GM18861 (cell line): ENCODE data around the gene NFILZ.

ENCODE experiments used
- ATAC-seq: cut with Tn5 transposase; IDR thresholded peaks from one replicate; pipeline ENCODE4 v1.9.1; 2021; ENCODE audit not compliant: unreplicated experiment

NFILZ gene

GRCh38 chr19:8629996-8630683 is at the start of gene NFILZ:
TSS of gene NFILZ (plus strand) at chr19:8630633. CDS start at chr19:8676766, 46,133 bp downstream.
- no peak for ATAC-seq

- ATAC-seq, result no peak
Observed at GRCh38 chr19:8580710-8581281, 49.6 kb upstream of the NFILZ start.

GRCh38 chr19:8584965-8585893 is 45.2 kb upstream of the NFILZ start:
- no peak for ATAC-seq

GRCh38 chr19:8585894-8586750 is 44.3 kb upstream of the NFILZ start:
- no peak for ATAC-seq

GRCh38 chr19:8589177-8589714 is 41.2 kb upstream of the NFILZ start:
- ATAC-seq, result no peak

DNA sequence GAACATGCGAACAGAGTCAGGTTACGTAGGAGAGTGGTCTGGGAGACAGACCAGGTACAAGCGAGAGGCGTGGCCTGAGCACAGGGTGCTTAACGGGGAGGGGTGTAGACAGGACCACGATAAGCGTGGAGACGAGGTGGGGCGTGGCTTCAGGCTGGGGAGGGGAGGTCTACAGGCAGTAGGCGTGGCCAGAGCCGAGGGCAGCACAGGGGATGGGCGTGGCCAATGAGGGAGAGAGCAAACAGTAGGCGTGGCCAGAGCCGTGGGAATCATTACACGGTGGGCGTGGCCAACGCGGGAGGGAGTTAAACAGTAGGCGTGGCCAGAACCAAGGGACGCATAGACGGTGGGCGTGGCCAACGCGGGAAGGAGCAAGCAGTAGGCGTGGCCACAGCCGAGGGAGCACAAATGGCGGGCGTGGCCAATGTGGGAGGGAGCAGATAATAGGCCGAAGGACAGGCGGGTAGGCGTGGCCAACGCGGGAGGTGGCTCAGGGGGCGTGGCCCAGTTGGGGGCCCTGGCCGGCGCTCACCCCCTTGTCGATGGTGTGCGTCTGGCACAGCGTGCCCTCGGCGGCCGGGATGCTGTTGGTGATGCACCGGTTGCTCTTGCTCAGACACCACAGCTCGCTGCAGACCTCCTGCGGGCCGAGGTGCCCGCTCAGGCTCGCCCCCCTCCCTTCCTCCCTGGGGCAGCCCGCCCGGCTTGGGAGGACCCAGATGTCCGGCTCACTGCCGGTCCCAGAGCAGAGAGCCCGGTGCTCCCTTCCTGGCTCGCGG is 38.0 kb upstream of the NFILZ start:
- no peak for ATAC-seq

GRCh38 chr19:8593931-8594330 is 36.5 kb upstream of the NFILZ start:
- no peak for ATAC-seq

DNA sequence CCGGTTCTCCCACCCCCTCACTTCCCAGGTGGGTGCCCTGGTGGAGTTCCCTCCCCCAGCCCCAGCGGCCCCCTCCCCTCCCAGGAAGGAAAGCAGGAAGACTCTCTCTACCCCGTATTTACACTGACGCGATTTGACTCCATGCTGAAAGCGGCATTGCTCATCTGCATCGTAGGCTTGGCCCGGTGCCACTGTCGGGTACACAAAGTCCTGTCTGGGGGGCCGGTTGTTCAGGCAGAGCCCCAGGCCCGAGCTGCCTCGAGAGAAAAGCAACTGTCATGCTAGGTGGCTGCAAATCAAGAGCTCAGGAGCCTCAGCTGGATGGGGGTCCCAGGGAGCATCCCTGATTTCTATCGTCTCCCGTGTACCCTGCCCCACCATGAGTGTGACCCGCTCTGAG is 34.8 kb upstream of the NFILZ start:
- ATAC-seq, result no peak

GRCh38 chr19:8596168-8596567 is 34.3 kb upstream of the NFILZ start:
- ATAC-seq, result no peak

GRCh38 chr19:8600064-8600463 is 30.4 kb upstream of the NFILZ start:
- ATAC-seq, result no peak

GRCh38 chr19:8600816-8601215 is 29.6 kb upstream of the NFILZ start:
- ATAC-seq, result no peak

GRCh38 chr19:8601796-8602195 is 28.6 kb upstream of the NFILZ start:
- ATAC-seq, result no peak

DNA sequence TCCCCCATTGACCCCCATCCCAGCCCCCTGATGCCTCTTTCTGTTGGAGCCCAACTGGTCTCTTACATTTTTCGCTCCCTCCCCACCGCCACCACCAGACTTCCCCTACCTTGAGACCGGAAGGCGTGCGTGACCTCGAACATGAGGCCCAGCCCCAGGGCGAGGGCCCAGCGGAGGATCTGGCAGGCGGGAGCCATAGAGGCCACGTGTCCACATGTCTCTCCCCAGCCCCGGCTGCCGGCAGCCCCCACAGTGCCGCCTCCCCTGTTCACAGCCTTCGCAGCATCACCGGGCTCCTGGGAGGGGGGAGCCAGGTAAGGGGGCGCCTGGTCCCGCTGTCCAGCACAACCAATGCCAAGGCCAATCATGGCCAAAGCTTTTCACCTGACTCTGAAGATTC is 24.9 kb upstream of the NFILZ start:
- no peak for ATAC-seq

GRCh38 chr19:8607386-8607785 is 23.0 kb upstream of the NFILZ start:
- ATAC-seq, result no peak

GRCh38 chr19:8608941-8609278 is 21.5 kb upstream of the NFILZ start:
- no peak for ATAC-seq

DNA sequence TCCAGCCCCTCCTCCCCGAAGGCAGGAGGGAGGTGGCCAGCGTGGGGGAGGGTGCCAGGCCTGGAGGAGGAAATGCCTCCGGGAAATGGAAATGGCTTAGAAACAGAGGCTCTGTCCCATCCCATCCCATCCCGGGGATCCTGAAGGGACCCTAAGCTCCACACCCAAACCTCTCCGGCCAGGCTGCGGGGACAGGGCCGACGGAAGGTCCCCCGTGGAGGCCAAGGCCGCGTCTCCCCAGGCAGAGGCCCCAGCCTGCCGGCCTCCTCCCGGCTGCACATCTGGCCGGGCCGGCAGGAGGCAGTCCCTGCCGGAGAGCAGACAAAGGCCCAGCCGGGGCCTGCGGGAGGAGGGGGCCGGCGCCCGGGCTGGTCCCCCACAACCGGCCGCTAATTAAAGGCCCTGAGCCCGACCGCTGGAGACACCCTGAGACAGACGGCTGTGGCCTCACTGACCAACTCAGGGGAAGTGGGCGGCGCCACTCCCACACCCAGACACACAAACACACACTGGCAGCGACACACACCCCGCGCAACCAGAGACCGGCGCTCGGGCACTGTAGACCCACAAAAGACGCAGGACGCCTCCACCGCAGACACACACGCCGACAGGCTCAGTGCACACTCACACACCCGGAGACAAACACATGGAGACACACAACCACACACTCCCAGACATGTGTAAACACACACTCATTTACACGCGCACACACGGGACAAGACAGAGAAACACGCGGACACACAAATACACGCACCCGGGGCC is 21.0 kb upstream of the NFILZ start:
- no peak for ATAC-seq

- ATAC-seq, result no peak
Observed at GRCh38 chr19:8610041-8610935, 20.1 kb upstream of the NFILZ start, which contains the start of gene ADAMTS10. TSS of gene ADAMTS10 (minus strand) at chr19:8610715. CDS start at chr19:8605710, 5,005 bp downstream.

- ATAC-seq, result no peak
Observed at GRCh38 chr19:8610936-8611300, 19.5 kb upstream of the NFILZ start.
